GM12864 (cell line): ENCODE measurements around the gene CCN2.
"Not testable (repeated sequence)": the region's sequence is repeated elsewhere in the genome, so short reads cannot be mapped to it uniquely, and the experiment has no call there.

Source experiments
- DNase-seq: peaks from one replicate; pipeline ENCODE4 v3.0.0-alpha.2; 2011; ENCODE audit warnings: low read depth
- H3K4me3 ChIP-seq: 2 replicates; pipeline ENCODE4 v1.5.1; 2011; ENCODE audit warnings: mild to moderate bottlenecking, low read depth, low read length, control low read depth
- CTCF ChIP-seq: IDR thresholded peaks from 2 replicates; pipeline ENCODE4 v1.5.1; 2011; ENCODE audit warnings: low read depth, mild to moderate bottlenecking, moderate library complexity, low read length, control low read depth, inconsistent platforms; ENCODE audit errors: missing control alignments

CCN2 gene

GRCh38 chr6:131917763-131918649, 33.2 kb downstream of the CCN2 start:
- H3K4me3 ChIP-seq, result no peak overlapping the region
- TF ChIP-seq CTCF, result no peak
- no peak for DNase-seq

DNA sequence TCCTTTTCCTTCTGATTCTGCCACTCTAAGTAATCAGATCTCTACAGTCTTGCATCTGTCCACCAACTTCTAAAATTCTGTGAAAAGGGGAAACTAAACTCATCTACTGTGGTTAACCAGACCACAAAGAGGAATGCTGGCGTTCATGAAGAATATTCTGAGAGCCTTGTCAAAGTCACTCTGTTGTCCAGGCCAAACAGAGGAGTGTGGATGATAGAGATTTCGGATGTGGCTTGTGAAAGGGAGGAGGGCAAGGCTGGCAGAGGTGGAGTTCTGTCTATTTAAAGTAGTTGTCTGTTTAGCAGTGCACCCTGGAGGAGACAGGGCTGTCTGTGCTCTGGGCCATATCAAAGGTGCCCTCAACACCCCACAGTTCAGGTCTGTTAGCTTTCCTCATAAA, 33.9 kb downstream of the CCN2 start:
- H3K4me3 ChIP-seq, result no peak overlapping the region
- no peak for DNase-seq
- TF ChIP-seq CTCF, result no peak

DNA sequence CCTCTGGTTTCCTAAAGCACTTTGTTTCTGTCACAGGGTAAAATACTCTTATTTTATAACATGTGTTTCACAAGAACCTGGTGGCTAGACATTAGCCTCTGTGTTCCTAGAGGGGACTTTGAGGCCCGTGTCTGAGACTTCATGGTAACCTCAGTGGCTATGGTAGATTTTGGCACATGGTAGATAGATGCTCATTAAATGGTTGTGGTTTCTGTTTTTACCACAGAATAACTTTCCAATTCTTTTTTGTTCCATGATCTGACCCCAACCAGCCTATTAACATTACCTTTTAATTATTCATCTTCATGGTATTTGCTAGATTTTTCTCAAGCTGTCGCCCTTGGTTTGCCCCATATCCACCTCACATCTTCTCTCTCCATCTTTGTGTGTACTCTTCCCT, 34.3 kb downstream of the CCN2 start:
- TF ChIP-seq CTCF, result no peak
- H3K4me3 ChIP-seq, result no peak overlapping the region
- DNase-seq, result no peak

DNA sequence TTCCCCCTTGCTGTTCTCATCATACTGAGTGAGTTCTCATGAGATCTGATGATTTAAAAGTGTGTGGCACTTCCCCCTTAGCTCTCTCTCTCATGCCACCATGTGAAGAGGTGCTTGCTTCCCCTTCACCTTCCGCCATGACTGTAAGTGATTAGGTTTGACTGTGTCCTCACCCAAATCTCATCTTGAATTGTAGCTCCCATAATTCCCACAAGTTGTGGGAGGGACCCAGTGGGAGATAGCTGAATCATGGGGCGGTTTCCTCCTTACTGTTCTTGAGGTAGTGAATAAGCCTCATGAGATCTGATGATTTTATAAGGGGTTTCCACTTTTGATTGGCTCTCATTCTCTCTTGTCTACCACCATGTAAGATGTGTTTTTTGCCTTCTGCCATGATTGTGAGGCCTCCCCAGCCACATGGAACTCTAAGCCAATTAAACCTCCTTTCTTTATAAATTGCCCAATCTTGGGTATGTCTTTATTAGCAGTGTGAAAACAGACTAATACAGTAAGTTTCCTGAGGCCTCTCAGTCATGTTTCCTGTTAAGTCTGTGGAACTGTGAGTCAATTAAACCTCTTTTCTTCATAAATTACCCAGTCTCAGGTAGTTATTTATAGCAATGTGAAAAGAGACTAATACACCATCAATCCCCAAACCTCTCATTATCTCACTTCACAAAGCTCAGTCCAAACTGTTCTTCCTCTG, 34.9 kb downstream of the CCN2 start:
- DNase-seq, H3K4me3 ChIP-seq: not testable (repeated sequence)

DNA sequence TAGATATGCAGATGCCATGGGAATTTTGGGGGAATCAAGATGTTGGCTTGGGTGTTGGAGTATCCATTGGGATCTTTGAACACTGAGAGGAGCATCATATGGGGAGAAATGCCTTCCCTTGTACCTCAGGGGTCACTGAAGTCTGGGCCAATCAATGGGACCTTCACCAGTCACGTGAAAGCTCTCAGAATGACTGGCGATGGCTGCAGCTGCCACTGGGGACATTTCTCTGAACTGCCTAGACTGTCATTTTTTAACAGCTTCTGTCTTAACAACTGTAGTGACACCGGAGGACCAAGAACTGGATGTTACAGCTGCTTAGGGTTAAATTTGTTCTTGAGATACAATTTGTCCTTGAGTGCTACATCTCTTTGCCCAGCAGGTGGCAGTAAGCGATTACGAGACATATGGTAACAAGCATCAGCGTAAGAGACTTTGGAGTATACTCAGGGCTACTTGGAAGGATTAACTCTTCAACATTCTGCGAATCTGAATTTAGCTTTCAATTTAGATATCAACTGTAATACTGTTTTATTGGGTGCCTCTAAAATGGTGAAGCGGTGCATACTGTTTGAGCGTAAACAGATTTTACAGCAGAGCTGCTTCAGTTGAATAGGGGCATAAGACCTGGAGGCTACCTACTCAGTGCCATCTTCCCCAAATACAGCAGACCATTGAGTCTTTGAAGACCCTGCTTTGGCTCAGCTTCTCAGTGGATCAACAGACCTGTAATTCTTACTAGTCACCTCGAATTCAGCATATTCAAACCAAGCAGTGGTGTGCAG, 36.0 kb downstream of the CCN2 start:
- peak; percentile 37 for DNase-seq
- H3K4me3 ChIP-seq, result no peak overlapping the region
- TF ChIP-seq CTCF, result peak; percentile 78

GRCh38 chr6:131914234-131914633, 36.9 kb downstream of the CCN2 start:
- no peak for DNase-seq
- no peak for TF ChIP-seq CTCF
- H3K4me3 ChIP-seq, result no peak overlapping the region

- no peak for DNase-seq
- H3K4me3 ChIP-seq, result no peak overlapping the region
- no peak for TF ChIP-seq CTCF
These were observed 39.2 kb downstream of the CCN2 start for GRCh38 chr6:131911951-131912350.
